Large intestine (tissue), 3 donors: Measurements from ENCODE around the gene KRTAP3-3. TPM values are rescaled to one million over a fixed set of nuclear protein-coding genes. Genes with fewer than 3 reads are reported as not detected.

Experiments used
- DNase-seq, 2 donors: peaks; one replicate each; pipeline versions ENCODE4 v3.0.0 to v3.0.0-alpha.2; 2013
- H3K27ac ChIP-seq: one replicate; pipeline ENCODE4 v1.5.1; 2013; ENCODE audit warnings: low read length
- H3K27me3 ChIP-seq: 2 replicates; pipeline ENCODE4 v1.6.1; 2013; ENCODE audit warnings: low read length; ENCODE audit not compliant: control insufficient read depth, insufficient read depth
- H3K36me3 ChIP-seq: 2 replicates; pipeline ENCODE4 v1.6.1; 2013; ENCODE audit warnings: low read length; ENCODE audit not compliant: control insufficient read depth, insufficient read depth
- H3K4me1 ChIP-seq: one replicate; pipeline ENCODE4 v1.6.1; 2013; ENCODE audit warnings: low read length; ENCODE audit not compliant: control insufficient read depth, insufficient read depth
- H3K4me3 ChIP-seq: one replicate; pipeline ENCODE4 v1.5.1; 2013; ENCODE audit warnings: low read length
- H3K9me3 ChIP-seq: one replicate; pipeline ENCODE4 v1.6.1; 2013; ENCODE audit warnings: mild to moderate bottlenecking, low read depth, low read length, moderate library complexity; ENCODE audit not compliant: control insufficient read depth
- WGBS: methylation state at CpG from one replicate; pipeline ENCODE4 v1.1.5; 2013; ENCODE audit warnings: low lambda C conversion rate; ENCODE audit not compliant: insufficient coverage; 5-methylcytosine and 5-hydroxymethylcytosine counted together
- polyA plus RNA-seq: library from polyadenylated mRNA; unstranded; fragments of 120-200 nt; gene quantifications from one replicate; pipeline ENCODE4 v1.2.1, GENCODE V29; 2013

Gene KRTAP3-3
- polyA plus RNA-seq, 1 donor = not detected

DNA sequence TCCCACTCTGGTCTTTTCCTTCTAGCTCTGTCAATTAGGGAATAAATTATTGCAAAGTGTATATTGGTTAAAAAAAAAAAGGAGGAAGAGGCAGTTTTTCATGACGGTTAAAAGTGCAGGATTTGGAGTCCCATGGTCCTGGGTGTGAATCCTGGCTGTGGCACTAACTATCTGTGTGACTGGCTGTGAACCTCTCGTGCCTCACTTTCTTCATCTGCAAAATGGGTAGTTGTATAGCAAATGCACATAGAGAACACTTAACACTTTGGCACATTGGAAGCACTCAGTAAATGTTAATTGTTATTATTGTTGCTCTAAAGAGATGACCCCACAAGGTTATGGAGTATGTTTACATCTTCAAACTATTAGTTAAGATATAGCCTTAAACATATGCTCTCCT is 46.0 kb downstream of the KRTAP3-3 start:
- no peak overlapping the region for H3K27ac ChIP-seq
- WGBS = no CpG with 5 or more reads among the region's 2 CpGs
- no peak overlapping the region for H3K4me3 ChIP-seq
- no peaks in the 10 kb centered on the region for H3K9me3 ChIP-seq
- H3K36me3 ChIP-seq = no peaks in the 10 kb centered on the region
- H3K4me1 ChIP-seq = peaks cover 9% of the 10 kb centered on the region
- DNase-seq = no peak
- peaks cover 4% of the 10 kb centered on the region for H3K27me3 ChIP-seq

GRCh38 chr17:40945414-40945813 is 48.5 kb downstream of the KRTAP3-3 start:
- H3K27me3 ChIP-seq = peaks cover 4% of the 10 kb centered on the region
- no peak overlapping the region for H3K27ac ChIP-seq
- no peak overlapping the region for H3K4me3 ChIP-seq
- H3K4me1 ChIP-seq = peaks cover 9% of the 10 kb centered on the region
- no peak for DNase-seq
- H3K9me3 ChIP-seq = no peaks in the 10 kb centered on the region
- no CpG with 5 or more reads among the region's 6 CpGs for WGBS
- H3K36me3 ChIP-seq = no peaks in the 10 kb centered on the region

- H3K27me3 ChIP-seq = no peaks in the 10 kb centered on the region
- no peak overlapping the region for H3K27ac ChIP-seq
- peaks cover 7% of the 10 kb centered on the region for H3K4me1 ChIP-seq
- no peak for DNase-seq
- H3K36me3 ChIP-seq = no peaks in the 10 kb centered on the region
- no peak overlapping the region for H3K4me3 ChIP-seq
- no peaks in the 10 kb centered on the region for H3K9me3 ChIP-seq
- no CpG with 5 or more reads among the region's 1 CpG for WGBS
Measured at GRCh38 chr17:40944531-40944930, 49.4 kb downstream of the KRTAP3-3 start.

Other genes with a start within 250 kb of the KRTAP3-3 start
- gene KRT25, start 238.8 kb downstream of the KRTAP3-3 start, polyA plus RNA-seq = 0.75 TPM
- not detected for gene KRT26, start 222.0 kb downstream of the KRTAP3-3 start, polyA plus RNA-seq
- gene KRT27, start 211.6 kb downstream of the KRTAP3-3 start, polyA plus RNA-seq = not detected
- not detected for gene KRT28, start 194.2 kb downstream of the KRTAP3-3 start, polyA plus RNA-seq
- 40.7 TPM for gene KRT10, start 171.6 kb downstream of the KRTAP3-3 start, polyA plus RNA-seq
- 0.16 TPM for gene KRT12, start 126.9 kb downstream of the KRTAP3-3 start, polyA plus RNA-seq
- 31.7 TPM for gene KRT20, start 108.9 kb downstream of the KRTAP3-3 start, polyA plus RNA-seq
- 0.18 TPM for gene KRT23, start 56.5 kb downstream of the KRTAP3-3 start, polyA plus RNA-seq
- not detected for gene KRT39, start 27.2 kb downstream of the KRTAP3-3 start, polyA plus RNA-seq
- gene KRT40, start 9.8 kb downstream of the KRTAP3-3 start, polyA plus RNA-seq = 0.07 TPM
- gene KRTAP3-2, start 5.7 kb upstream of the KRTAP3-3 start, polyA plus RNA-seq = not detected
- gene KRTAP3-1, start 15.0 kb upstream of the KRTAP3-3 start, polyA plus RNA-seq = not detected
- gene KRTAP1-5, start 33.0 kb upstream of the KRTAP3-3 start, polyA plus RNA-seq = not detected
- gene KRTAP1-4, start 36.0 kb upstream of the KRTAP3-3 start, polyA plus RNA-seq = not detected
- not detected for gene KRTAP1-3, start 40.7 kb upstream of the KRTAP3-3 start, polyA plus RNA-seq
- not detected for gene KRTAP1-1, start 47.3 kb upstream of the KRTAP3-3 start, polyA plus RNA-seq
- gene KRTAP2-1, start 53.2 kb upstream of the KRTAP3-3 start, polyA plus RNA-seq = not detected
- not detected for gene KRTAP2-2, start 61.1 kb upstream of the KRTAP3-3 start, polyA plus RNA-seq
- not detected for gene KRTAP2-3, start 66.0 kb upstream of the KRTAP3-3 start, polyA plus RNA-seq
- not detected for gene KRTAP2-4, start 71.7 kb upstream of the KRTAP3-3 start, polyA plus RNA-seq
- gene KRTAP4-7, start 90.0 kb upstream of the KRTAP3-3 start, polyA plus RNA-seq = not detected
- gene KRTAP4-8, start 104.0 kb upstream of the KRTAP3-3 start, polyA plus RNA-seq = not detected
- not detected for gene KRTAP4-16, start 108.0 kb upstream of the KRTAP3-3 start, polyA plus RNA-seq
- gene KRTAP4-9, start 111.2 kb upstream of the KRTAP3-3 start, polyA plus RNA-seq = not detected
- not detected for gene KRTAP4-11, start 124.2 kb upstream of the KRTAP3-3 start, polyA plus RNA-seq
- gene KRTAP4-12, start 130.0 kb upstream of the KRTAP3-3 start, polyA plus RNA-seq = not detected
- not detected for gene KRTAP4-6, start 146.4 kb upstream of the KRTAP3-3 start, polyA plus RNA-seq
- gene KRTAP4-5, start 155.7 kb upstream of the KRTAP3-3 start, polyA plus RNA-seq = not detected
- not detected for gene KRTAP4-4, start 166.6 kb upstream of the KRTAP3-3 start, polyA plus RNA-seq
- gene KRTAP4-3, start 174.1 kb upstream of the KRTAP3-3 start, polyA plus RNA-seq = not detected
- gene KRTAP4-2, start 184.1 kb upstream of the KRTAP3-3 start, polyA plus RNA-seq = not detected
- gene KRTAP4-1, start 190.7 kb upstream of the KRTAP3-3 start, polyA plus RNA-seq = not detected
- gene KRTAP9-1, start 195.7 kb upstream of the KRTAP3-3 start, polyA plus RNA-seq = not detected
- gene KRTAP9-2, start 232.5 kb upstream of the KRTAP3-3 start, polyA plus RNA-seq = not detected
- not detected for gene KRTAP9-3, start 238.3 kb upstream of the KRTAP3-3 start, polyA plus RNA-seq
- gene KRTAP9-8, start 243.8 kb upstream of the KRTAP3-3 start, polyA plus RNA-seq = not detected